Activated CD4-positive, CD25-positive, alpha-beta regulatory T cell treated with anti-CD3 and anti-CD28 coated beads, Interleukin-2, amount 50 U/mL, for 72 hours (primary cell): ENCODE results near the gene EEPD1.
"Not testable (repeated sequence)": the region's sequence is repeated elsewhere in the genome, so short reads cannot be mapped to it uniquely, and the experiment has no call there.

Source experiments
- DNase-seq: peaks from one replicate; pipeline ENCODE4 v3.0.0; 2021

EEPD1 gene

DNA sequence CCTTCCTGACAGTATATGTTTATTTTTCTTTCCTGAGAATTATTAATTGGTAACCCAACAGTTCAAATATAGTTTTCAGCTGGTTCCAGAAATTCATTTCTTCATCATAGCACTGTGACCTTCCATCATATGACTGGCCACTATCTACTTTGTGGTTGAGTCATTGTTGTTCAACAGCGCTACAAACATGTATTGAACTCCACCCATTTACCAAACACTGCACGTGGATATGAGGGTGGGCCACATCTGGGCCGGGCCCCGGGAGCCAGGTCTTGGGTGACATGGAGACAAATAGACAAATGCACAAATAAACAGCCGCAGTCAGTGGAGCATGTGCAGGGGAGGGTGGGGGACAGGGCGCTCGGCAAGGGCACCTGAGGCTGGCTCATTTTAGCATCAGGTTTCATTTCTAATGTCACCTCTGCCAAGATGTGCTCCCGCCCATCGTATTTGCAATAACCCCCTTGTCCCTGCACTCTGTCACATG lies 24.0 kb upstream of the EEPD1 start:
- no peak for DNase-seq

DNA sequence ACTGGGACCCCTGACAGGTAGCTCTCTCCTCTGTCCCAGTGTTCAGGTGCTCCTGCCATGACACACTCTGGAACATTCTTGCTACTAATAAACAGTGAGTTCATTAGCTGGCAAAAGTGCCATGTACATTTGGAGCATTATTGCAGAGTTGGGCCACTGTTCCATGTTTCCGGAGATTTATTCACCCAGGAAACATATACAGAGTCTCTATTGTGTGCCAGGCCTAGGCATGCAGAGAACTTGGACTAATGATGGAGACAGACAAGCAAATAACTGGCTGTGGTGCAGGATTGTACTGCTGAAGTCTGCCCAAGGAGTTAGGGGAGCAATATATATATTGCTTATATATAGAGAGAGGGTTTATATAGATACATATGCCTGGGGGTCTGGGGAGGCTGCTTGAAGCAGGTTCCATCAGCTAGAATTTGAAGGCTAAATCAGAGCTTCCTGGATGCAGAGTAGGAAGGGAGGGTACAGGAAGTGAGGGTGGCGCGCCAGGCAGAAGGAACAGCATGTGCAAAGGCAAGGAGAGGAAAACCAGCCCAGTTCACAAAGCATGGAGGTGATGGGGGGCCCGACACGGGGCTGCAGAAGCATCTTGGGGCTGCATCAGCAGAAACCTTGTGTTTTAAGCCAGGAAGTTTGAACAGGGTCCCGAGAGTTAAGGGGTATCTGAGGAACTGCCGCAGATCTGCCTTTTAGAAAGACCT lies 22.7 kb upstream of the EEPD1 start:
- DNase-seq, result no peak

DNA sequence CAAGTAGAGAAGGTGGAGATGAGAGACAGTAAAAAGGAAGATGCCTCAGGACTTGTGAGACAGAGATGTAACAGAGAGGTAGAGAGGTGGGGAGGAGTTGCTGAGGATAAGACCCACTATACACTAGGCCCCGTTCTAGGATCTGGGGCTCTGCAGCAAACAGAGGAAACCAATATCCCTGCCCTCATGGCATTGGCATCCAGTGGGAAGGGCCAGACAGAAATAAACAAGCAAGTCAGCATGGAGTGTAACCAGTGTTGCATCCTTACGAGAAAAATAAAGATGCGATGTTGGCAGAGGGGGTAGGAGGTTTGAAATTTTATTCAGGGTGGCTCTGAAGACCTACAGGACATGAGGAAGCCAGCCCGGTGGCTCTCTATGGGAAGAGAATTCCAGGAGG lies 22.0 kb upstream of the EEPD1 start:
- no peak for DNase-seq

DNA sequence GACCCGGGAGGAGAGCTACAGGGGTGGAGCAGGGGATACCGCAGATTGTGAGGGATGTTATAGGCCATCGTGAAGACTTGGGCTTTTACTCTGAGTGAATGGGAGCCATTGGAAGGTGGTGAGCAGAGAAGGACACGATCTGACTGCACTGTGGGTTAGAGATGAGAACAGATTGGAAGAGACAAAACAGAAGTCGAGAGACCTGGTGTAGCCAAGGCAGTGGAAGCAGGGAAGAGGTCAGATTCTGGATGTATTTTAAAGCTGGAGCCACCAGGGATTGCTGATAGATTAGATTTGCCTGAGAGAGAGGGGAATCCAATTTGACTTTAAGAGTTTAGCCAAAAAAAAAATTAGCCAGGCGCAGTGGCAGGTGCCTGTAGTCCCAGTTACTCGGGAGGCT lies 21.6 kb upstream of the EEPD1 start:
- no peak for DNase-seq

DNA sequence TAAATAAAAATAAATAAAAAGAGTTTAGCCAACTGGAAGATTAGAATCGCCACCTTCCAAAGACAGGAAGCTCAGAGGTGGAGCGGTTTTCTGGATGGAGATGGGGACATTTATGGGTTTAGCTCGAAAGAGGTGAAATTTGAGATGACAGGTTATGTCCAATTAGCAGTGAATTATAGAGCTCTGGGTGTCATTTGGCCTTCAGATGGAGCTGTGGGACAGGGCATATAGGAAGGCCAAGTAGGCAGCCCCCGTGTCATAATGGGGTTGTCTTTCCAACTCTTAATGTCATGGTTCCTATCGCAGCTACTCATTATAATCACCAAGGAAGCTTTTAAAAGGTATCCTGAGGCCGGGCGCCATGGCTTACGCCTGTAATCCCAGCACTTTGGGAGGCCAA lies 21.0 kb upstream of the EEPD1 start:
- no peak for DNase-seq

DNA sequence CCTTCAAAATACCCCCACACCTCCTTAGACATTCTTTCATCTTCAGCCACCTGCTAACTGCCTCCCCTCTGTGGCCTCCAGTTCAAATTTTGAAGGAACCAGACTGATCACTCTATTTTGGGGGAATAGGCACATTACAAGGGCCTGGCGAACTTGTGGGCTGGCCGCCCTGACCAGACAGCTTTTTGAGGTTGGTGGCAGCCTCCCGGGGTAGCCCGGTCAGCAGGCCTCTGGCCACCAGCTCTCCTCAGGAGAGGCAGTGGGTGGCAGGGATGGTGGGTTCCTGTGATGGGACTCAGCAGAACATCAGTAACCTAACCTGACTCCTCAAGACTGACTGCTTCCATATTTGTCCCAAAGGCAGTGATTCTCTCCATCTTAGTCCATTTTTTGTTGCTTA lies 17.4 kb upstream of the EEPD1 start:
- DNase-seq, result no peak

DNA sequence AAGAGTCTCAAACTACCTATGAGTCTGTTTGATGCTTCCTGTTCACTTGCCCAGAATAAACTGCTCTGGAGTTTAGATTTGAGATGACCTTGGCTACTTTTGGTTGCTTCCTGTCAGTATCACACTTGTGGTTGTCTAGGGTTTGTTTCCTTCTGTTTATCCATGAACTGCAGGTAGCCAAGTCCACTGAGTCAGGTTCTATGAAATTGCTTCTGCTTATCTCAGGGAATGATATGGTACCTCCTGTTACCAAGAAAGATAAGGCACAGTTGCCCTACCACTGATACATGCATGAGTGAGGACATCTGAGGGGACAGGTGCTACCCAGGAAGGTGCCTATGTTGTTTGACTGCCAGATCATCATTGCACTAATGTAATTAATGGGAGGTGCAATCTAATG lies 15.8 kb upstream of the EEPD1 start:
- DNase-seq, result no peak

DNA sequence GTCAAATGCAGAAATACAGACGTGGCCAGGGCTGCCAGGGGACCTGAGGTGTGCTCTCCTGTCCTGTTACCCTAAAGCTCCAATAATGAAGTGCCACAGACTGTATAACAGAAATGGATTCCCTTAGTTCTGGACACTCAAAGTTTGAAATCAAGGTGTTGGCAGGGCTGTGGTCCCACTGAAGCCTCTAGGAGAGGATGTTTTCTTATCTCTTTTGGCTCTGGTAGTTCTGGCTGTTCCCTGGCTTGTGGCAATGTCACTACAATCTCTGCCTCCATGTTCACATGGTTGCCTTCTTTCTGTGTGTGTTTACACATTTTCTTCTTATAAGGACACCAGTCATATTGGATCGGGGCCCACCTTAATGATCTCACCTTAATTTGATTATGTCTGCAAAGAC lies 15.3 kb upstream of the EEPD1 start:
- DNase-seq, result no peak

DNA sequence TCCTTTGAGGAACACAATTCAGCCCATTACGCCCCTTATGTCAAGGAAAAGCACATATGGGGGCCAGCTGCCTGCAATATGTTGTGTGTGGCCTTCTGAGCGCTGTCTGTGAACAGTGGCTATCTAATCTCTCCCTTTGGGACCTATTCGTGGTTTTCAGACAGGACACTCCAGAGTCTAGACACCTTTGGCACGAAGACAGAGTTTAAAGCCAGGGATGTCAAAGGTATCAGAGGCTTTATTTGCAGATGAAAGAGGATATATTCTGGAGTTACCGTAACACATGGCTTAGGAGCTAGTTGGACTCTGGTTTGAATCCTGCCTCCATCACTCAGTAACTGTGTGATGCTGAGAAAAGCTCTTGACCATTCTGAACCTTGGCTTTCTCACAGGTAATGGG lies 14.8 kb upstream of the EEPD1 start:
- DNase-seq, result no peak

DNA sequence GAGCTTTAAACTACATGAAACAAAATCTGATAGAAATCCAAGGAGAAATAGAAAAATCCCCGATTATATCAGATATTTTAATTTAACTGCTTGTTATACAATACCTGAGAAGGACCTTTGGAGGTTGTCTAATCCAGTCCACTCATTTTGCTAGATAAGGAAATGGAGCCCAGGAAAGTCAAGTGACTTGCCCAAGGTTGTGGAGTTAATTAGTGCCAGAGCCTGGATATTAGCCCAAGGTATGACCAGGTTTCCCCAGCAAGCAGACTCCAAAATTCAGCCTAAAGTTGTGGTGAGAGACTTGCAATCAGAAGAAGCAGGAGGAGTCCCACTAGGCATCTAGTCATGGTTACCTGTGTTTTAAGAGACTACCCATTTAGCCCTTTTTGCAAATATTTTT lies 11.7 kb upstream of the EEPD1 start:
- no peak for DNase-seq

DNA sequence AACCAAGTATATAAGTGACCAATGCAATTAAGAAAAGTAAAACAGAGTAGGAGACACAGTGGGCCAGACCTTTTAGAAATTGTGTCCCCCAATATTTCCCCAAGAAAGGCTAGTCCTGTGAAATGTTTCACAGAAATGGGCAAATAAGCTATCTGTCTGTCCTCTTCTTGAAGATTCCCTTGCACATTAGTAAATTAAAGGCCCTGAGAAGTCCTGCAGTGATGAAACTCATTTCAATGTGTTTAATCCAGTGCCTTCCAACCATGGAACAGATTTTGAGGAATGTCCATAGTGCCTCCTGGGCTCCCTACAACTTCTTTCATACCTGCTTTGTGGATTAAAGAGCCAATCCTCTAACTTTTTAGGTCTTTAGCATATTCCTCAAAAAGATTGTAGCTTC lies 11.2 kb upstream of the EEPD1 start:
- no peak for DNase-seq

DNA sequence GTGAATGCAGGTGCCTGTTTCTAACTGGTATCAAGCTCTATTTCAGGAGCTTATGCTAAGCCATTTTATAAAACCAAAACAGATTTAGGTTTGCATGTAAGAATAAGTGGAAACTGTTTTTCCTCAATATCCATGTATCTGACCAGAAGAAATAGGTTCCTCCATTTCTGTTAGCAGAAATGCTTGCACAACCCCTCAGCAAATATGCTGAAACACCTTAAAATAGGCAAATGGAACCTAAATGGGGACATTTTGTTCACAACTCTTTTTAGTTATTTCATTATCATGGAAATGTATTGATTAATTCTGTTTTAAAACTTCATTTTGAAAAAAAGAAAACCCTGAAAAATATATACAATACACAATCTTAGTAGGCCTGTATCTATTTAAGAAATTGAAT lies 8.9 kb upstream of the EEPD1 start:
- no peak for DNase-seq

DNA sequence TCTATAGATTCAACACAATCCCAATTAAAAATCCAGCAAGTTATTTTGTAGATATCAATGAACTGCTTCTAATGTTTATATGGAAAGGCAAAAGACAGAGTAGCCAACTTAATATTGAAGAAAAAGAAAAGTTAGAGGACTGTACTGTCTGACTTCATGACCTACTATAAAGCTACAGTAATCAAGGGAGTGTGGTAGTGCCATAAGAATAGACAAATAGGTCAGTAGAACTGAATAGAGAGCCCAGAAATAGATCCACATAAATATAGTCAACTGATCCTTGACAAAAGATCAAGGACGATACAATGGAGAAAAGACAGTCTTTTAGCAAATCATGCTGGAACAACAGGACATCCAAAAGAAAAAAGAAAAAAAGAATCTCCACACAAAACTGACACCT lies 7.4 kb upstream of the EEPD1 start:
- DNase-seq, result no peak

DNA sequence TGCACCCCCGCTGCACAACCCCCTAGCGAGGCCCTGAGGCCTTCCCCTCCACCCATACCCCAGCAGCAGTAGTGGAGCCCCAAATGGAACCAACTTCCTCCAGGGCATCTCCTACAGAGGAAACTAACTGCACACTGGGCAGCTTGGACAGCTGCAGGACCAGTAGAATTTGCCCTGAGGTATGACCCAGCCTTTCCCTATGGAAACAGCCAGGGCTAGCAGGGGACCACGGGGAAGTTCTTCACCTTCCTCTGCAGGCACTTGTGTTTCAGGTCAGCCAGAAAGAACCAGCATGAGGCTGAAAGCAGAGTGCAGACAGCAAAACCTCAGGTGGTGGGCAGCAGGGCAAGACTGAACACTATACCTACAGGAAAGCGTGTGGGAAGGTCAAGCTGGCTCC lies 5.7 kb upstream of the EEPD1 start:
- DNase-seq, result no peak

DNA sequence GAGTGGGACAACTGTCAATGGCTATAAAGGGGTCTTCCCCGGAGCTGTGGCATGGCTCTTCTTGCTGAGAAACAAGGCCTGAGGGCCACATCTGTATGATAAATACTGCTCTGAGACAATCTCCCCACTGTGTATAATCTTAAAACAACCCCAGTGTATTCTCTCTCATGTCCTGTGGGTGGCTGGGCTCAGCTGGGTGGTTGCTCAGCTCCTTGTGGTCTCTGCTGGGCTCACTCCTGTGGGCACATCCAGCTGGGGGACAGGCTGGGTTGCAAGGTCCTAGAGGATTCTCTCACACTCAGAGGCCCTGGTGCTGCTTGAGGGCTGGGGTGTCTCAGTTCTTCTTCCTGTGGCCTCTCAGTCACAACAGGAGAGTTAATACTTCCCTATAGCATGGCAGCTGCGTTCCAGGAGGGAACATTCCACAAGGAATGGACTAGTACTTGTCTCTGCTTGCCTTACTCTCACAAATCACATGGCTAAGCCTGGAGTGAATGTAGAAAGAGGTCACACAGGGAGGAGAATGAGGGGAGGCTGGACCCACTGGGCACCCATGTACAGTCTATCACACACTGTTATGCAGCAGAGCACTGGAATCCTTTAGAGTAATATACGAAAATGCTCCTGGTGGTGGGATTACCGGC lies 4.5 kb upstream of the EEPD1 start:
- no peak for DNase-seq

DNA sequence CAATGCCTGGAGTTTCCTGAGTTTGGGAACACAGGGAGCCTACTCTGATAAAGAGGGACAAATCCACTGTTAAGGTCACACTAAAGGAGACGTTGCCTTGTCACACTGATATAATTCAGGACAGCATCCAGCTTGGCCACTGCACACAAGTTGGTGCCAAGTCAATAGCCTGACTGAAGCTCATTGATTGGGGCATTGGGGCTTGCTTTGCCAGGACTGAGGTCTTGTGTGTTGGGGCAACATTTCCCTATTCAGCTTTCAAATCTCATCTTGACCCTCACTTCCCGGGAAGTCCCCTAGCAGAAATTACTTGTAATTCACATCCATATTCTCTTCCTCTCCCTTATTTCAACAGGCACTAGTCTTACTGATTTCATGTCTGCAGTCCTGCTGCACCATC lies 3.8 kb upstream of the EEPD1 start:
- not testable (repeated sequence) for DNase-seq

DNA sequence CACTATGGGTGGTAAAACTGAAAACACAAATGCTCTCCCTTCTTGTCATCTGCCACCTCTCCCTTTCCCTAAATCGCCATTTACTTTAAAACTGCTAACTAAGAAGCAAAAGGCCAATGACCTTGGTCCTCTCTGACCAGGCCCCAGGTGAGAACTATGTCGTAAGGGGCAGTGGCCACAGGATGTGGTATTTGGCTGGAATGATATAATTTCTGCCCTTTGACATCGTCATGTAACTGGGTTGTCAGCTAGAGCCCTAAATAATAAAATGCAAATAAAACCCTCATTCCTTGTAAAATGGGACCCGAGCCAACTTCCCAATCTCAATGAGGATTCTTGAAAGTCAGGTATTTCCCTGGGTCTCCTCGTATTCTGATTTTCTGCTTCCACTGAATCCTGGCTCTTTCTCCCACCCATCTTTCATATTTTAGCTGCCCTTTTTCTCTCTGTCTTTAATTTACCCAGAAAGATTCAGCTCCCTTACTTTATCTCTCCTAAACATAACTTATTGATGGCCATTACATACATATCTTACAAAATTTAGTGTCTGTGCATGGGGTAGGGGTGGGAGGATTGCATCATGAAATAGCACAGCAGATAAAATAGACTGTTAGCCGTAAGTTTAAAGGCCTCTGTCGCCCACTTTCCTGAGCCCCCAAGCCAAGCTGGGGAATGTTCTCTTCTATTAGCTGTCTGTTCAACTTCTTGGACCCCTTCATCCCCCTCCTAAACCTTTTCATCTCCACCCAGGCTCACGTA lies 3.2 kb upstream of the EEPD1 start:
- DNase-seq, result no peak

DNA sequence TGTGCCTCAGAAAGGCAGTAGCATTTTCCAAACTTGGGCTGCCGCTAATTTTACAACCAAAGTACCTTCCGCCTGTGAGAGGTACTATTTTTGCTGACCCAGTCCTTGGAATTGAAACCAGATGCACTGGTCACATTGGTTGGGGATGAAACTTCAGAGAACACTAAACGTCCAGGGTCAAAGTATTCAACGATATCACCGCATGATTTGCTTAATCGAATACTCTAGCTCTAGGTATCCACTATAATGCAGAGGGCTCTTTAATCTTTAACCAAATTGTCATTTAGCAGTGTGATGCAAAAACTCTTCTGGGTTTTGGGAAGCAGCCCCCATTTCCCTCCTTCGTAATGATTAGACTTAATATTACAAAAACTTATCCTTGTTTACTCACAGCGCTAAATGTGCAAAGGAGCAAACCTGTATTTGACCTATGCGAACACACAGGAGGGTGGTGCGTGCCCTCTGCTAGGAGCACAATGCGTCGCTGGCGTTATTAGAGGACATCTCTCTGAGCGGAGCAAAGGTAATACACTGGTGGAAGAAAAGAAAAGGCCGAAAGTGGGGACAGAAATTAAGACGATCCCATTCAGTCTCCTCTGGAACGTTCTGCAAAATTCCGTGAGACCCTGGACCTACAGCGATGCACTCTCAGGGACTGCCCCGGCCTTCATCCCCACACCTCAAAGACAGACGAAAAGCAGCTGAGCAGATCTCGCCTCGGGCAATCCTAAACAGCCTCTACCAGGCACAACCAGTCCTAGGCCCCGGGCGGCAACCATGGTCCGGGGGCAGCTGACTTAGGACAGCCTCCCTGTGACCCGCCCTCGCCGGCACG lies 916 bp upstream of the EEPD1 start:
- DNase-seq, result no peak

DNA sequence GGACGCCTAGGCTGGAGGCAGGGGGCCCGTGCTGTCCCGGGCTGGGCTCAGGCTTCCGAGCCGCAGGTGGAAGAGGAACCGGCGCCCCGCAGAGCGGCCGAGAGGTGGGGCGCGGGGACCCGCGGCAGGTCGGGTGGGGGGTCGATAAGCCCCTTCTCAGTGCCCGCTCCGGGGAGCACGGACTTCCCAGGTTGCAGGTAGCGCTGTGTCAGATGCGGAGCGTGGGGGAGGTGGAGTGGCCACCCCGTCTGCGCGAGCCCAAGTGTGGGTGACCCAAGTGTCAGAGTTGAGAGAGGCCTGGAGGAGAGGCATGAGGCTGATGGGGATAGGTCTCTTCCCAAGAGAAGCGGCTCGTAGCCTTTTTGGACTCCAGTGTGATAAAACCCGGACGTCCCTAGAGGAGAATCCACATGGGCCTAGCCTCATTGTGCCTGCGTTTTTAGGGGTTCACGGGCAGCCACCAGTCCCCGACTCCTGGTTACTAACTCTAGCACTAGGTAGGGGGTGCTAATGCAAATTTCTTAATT lies 580 bp downstream of the EEPD1 start:
- peak; percentile 44 for DNase-seq

DNA sequence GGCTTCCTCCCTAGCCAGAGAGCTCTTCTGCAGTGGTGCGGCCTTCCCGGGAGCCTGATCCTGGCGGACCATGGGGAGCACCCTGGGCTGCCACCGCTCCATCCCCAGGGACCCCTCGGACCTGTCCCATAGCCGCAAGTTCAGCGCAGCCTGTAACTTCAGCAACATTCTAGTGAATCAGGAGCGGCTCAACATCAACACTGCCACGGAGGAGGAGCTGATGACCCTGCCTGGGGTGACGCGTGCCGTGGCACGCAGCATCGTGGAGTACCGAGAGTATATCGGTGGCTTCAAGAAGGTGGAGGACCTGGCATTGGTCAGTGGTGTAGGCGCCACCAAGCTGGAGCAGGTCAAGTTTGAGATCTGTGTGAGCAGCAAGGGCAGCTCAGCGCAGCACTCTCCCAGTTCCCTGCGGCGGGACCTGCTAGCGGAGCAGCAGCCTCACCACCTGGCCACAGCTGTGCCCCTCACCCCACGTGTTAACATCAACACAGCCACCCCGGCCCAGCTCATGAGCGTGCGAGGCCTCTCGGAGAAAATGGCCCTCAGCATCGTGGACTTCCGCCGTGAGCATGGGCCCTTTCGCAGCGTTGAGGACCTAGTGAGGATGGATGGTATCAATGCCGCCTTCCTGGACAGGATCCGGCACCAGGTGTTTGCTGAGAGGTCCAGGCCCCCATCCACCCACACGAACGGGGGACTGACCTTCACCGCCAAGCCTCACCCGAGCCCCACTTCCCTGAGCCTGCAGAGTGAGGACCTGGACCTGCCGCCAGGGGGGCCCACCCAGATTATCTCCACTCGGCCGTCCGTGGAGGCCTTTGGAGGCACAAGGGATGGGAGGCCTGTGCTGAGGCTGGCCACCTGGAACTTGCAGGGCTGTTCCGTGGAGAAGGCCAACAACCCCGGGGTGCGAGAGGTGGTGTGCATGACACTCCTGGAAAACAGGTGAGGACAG lies 1.5 kb downstream of the EEPD1 start:
- no peak for DNase-seq

DNA sequence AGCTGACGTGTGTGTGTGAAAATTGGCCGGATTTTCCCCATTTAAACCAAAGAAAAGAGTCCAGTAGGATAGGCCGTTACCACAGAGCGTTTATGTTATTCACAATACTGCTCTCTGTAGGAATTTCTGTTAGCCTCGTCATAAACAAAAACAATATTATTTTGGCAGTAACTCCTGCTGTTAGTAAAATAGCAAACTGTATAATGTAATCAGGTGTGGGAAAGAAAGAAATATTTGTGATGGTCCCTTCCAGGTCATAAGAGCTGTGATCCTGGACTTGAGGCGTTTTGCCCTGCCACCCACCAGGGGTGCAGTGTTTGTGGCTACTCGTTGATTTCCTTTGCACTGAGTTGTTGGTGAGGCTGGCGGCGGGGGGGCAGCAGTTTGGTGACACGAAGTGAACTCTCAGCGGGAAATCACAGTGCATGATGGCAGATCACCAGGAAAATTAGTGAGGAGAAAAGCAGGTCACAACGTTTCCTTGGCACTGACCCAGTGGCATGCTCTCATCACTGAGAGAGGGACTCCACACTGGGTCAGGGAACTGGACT lies 2.8 kb downstream of the EEPD1 start:
- DNase-seq, result no peak
